ENCODE results near the gene CDK5. TPM values are rescaled to one million over a fixed set of nuclear protein-coding genes. Genes with fewer than 3 reads are reported as not detected.
A peak's percentile ranks its signal among the peaks of the same experiment; 100 is the strongest.

Gene CDK5
- total and polyA plus RNA-seq, 10 of the 15 experiments (the other 5 are each of a cell fraction or from before 2014, with no cell fraction given) = 1.5 to 33.4 (median 21.6) TPM

- H3K36me3 ChIP-seq (ENCODE audit: control insufficient read depth in 2 of 2, insufficient read depth in 2 of 2, low read length in 1 of 2) = peaks cover 0 to 3% of the 10 kb centered on the region in 2 experiments; a peak in 3 of 4 replicates
- ATAC-seq (no peak), FAIRE-seq (no peak), DNase-seq (ENCODE audit: low read depth, low spot score) (no peak)
- under 1% methylated on average over 16 of the region's 17 CpGs for WGBS (ENCODE audit: insufficient coverage, insufficient replicate concordance, low lambda C conversion rate, missing lambda C conversion rate)
- no peak overlapping the region; the same call in 1 of the 2 replicates for H2AFZ ChIP-seq (ENCODE audit: control insufficient read depth, low read depth, low read length)
- intact Hi-C loops (cut with micrococcal nuclease; ENCODE audit: unreplicated experiment) = no loop called here
- in situ Hi-C loops (cut with MboI) = no loop called here
- H3K27me3 ChIP-seq (replicated peaks in 1 of 2; ENCODE audit: control insufficient read depth in 2 of 2, insufficient read depth in 2 of 2, low read length in 1 of 2) = no peaks in the 10 kb centered on the region
- peak overlapping the region; percentile 52 for H3K27ac ChIP-seq (ENCODE audit: control insufficient read depth, insufficient read depth)
- peak; percentile 37 for TF ChIP-seq MLLT1 (IDR thresholded peaks at IDR 0.05)
- no peak for TF ChIP-seq ATF2 (IDR thresholded peaks at IDR 0.05; ENCODE audit: low read length)
- TF ChIP-seq PRDM15 (CRISPR knock-in tag; IDR thresholded peaks at IDR 0.05) = no peak
- no peak for TF ChIP-seq RBBP5 (conservative IDR thresholded peaks at IDR 0.05)
- no peak for TF ChIP-seq MAX (IDR thresholded peaks at IDR 0.05; ENCODE audit: low read depth, low read length)
- TF ChIP-seq CREB1 (IDR thresholded peaks at IDR 0.05; ENCODE audit: low read depth) = 0 out of 2 replicates have a peak, but pooled peaks have one; percentile 3
- no peak for TF ChIP-seq CEBPB (IDR thresholded peaks at IDR 0.05; ENCODE audit: borderline replicate concordance in 1 of 2, low read depth in 2 of 2, low read length in 2 of 2)
- TF ChIP-seq ATF7 (IDR thresholded peaks at IDR 0.05; ENCODE audit: low read depth) = no peak
- TF ChIP-seq ASH2L (IDR thresholded peaks at IDR 0.05; ENCODE audit: borderline replicate concordance, low read depth) = no peak
- H3K4me1 ChIP-seq (ENCODE audit: control insufficient read depth, insufficient read depth, low read length) = peaks cover 24% of the 10 kb centered on the region
- H3K79me2 ChIP-seq (ENCODE audit: control insufficient read depth, insufficient read depth, low read length) = peaks cover 21% of the 10 kb centered on the region
- no TSS peak for BruUV-seq (replicated peaks)
- H3K9ac ChIP-seq (ENCODE audit: control insufficient read depth, insufficient read depth, low read length) = peak overlapping the region; percentile 86
- peak overlapping the region; percentile 99 for H3K4me3 ChIP-seq
- peak overlapping the region; percentile 96 for H3K4me2 ChIP-seq (ENCODE audit: control insufficient read depth, insufficient read depth)
- no peaks in the 10 kb centered on the region for H3K9me3 ChIP-seq (replicated peaks; ENCODE audit: control insufficient read depth, insufficient read depth, low read length)
- POLR2A ChIA-PET = interaction anchor here (0.7 kb wide), 1 partner anchor 25 kb away, joined by 3 read pairs; no protein-coding TSS in a partner anchor
- no peaks in the 10 kb centered on the region for H4K20me1 ChIP-seq (ENCODE audit: control insufficient read depth, insufficient read depth)
- CTCF ChIA-PET = interaction anchor here (0.8 to 1.8 kb wide), 8 partner anchors 26 to 273 kb away, joined by 3 to 8 read pairs (median 4); no protein-coding TSS in a partner anchor
- RAD21 ChIA-PET (ENCODE audit: unreplicated experiment) = interaction anchor here (0.6 to 1.4 kb wide), 3 partner anchors 30 to 51 kb away, joined by 3 to 4 read pairs (median 3); no protein-coding TSS in a partner anchor
- SMC1A ChIA-PET (ENCODE audit: uncharacterized antibody, unreplicated experiment) = interaction anchor here (0.7 kb wide), 1 partner anchor 25 kb away, joined by 3 read pairs; no protein-coding TSS in a partner anchor
Measured at GRCh38 chr7:151060113-151060415, 2.4 kb upstream of the CDK5 start.
